ENCODE results near the gene SLC30A3.

DNA sequence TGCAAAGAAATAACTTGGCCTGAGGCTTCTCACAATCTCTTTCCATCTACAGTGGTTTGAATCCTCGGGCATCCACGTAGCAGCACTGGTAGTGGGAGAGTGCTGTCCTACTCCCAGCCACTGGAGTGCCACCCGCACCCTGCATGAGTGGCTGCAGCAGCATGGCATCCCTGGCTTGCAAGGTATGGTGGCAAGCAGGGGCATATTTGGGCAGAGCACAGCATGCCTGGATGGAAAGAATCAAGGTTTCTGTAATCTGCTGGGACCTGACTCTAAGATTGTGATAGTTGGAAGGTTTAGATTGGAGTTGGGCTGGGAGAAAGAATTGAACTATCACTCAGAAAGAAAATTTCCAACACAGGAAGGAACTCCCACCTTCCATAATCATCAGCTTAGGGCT is 41.7 kb downstream of the SLC30A3 start:
- TF ChIP-seq CTCF (IDR thresholded peaks at IDR 0.05) (no peak), POLR2A (IDR thresholded peaks at IDR 0.05) (no peak)

All from testis (tissue), 2 donors.